ENCODE measurements around the gene EYA4. TPM values are rescaled to one million over a fixed set of nuclear protein-coding genes. Genes with fewer than 3 reads are reported as not detected.

EYA4 gene
- total RNA-seq, 3 donors from 2014 or later, result 0.33 to 4.2 (median 0.44) TPM

DNA sequence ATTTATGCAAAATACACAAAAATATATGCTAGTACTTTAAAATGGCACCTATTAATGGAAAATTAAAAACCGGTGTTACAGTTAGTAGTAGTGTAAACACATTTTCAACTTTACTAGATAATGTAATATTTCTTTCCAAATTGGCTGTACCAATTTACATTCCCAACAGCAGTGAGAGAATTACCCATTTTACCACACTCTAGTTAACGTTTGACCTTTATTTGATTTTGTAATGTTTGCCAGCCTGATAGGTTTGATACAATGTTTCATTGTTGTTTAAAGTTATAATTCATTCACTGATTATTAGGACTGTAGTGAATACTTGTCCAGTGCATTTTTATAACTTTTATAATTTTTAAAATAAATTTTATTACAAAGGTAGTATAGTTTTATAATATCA lies 182.1 kb downstream of the EYA4 start:
- no peak overlapping the region for H3K27ac ChIP-seq
- no peaks in the 10 kb centered on the region for H3K36me3 ChIP-seq
- no peaks in the 10 kb centered on the region for H3K4me1 ChIP-seq
- H3K4me3 ChIP-seq, result no peak overlapping the region
- no peaks in the 10 kb centered on the region for H3K9me3 ChIP-seq
- no peaks in the 10 kb centered on the region for H3K27me3 ChIP-seq
- no peak for TF ChIP-seq POLR2AphosphoS5 (IDR thresholded peaks at IDR 0.05)
- TF ChIP-seq, protein P1, sequence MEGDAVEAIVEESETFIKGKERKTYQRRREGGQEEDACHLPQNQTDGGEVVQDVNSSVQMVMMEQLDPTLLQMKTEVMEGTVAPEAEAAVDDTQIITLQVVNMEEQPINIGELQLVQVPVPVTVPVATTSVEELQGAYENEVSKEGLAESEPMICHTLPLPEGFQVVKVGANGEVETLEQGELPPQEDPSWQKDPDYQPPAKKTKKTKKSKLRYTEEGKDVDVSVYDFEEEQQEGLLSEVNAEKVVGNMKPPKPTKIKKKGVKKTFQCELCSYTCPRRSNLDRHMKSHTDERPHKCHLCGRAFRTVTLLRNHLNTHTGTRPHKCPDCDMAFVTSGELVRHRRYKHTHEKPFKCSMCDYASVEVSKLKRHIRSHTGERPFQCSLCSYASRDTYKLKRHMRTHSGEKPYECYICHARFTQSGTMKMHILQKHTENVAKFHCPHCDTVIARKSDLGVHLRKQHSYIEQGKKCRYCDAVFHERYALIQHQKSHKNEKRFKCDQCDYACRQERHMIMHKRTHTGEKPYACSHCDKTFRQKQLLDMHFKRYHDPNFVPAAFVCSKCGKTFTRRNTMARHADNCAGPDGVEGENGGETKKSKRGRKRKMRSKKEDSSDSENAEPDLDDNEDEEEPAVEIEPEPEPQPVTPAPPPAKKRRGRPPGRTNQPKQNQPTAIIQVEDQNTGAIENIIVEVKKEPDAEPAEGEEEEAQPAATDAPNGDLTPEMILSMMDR (IDR thresholded peaks at IDR 0.05), result no peak
- no peak for TF ChIP-seq POLR2A (IDR thresholded peaks at IDR 0.05)
- DNase-seq (ENCODE audit: low spot score in 2 of 2), result no peak
- intact Hi-C loops (cut with DNase I; ENCODE audit: low total_unique reads), result no loop called here

DNA sequence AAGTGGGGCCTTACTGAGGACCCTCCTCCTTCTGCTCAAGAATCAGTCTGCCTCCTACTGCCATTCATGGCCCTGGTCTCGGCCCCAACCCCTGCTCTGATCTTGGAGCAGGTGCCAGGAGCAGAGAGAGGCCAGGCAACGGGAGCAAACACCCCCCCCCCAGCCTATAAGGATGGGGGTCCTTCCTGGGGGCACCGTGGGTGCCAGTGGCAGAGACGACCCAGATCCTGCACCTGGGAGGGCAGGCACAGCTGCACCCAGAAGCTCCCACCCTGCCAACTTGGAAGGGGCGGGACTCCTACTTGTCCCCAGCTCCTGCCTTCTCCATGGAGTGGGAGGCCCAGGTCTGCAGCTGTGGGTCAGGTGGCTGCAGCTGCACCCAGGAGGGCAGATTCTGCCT lies 183.2 kb downstream of the EYA4 start:
- DNase-seq (ENCODE audit: low spot score in 2 of 2), result no peak
- no peaks in the 10 kb centered on the region for H3K36me3 ChIP-seq
- no peak overlapping the region for H3K27ac ChIP-seq
- H3K4me3 ChIP-seq, result no peak overlapping the region
- TF ChIP-seq POLR2A (IDR thresholded peaks at IDR 0.05) (no peak), POLR2AphosphoS5 (IDR thresholded peaks at IDR 0.05) (no peak)
- TF ChIP-seq, protein P1 (IDR thresholded peaks at IDR 0.05), result no peak
- intact Hi-C loops (cut with DNase I; ENCODE audit: low total_unique reads), result no loop called here
- H3K27me3 ChIP-seq, result no peaks in the 10 kb centered on the region
- H3K9me3 ChIP-seq, result no peaks in the 10 kb centered on the region
- no peaks in the 10 kb centered on the region for H3K4me1 ChIP-seq

DNA sequence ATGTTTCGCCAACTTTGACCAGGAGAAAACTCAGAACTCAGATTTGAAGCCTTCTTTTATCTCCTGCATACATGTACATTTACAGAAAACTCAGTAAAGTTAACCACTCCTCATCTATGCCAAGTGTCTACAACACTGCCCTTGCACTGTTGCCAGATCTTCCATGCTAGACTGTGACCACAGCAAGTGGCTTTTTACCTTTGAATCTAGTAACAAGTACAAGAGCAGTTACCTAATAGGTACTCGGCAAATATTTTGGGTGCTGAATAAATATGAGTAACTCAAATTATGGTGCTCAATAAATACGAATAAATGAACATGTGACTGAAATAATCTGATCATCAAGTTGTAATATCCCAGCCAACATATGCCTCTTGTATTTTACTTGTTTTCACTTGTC lies 184.9 kb downstream of the EYA4 start:
- TF ChIP-seq POLR2A (IDR thresholded peaks at IDR 0.05) (no peak), POLR2AphosphoS5 (IDR thresholded peaks at IDR 0.05) (no peak)
- TF ChIP-seq, protein P1 (IDR thresholded peaks at IDR 0.05), result no peak
- H3K27me3 ChIP-seq, result no peaks in the 10 kb centered on the region
- DNase-seq (ENCODE audit: low spot score in 2 of 2), result no peak
- intact Hi-C loops (cut with DNase I; ENCODE audit: low total_unique reads), result no loop called here
- no peak overlapping the region for H3K27ac ChIP-seq
- H3K4me3 ChIP-seq, result no peak overlapping the region
- no peaks in the 10 kb centered on the region for H3K4me1 ChIP-seq
- H3K9me3 ChIP-seq, result no peaks in the 10 kb centered on the region
- no peaks in the 10 kb centered on the region for H3K36me3 ChIP-seq

DNA sequence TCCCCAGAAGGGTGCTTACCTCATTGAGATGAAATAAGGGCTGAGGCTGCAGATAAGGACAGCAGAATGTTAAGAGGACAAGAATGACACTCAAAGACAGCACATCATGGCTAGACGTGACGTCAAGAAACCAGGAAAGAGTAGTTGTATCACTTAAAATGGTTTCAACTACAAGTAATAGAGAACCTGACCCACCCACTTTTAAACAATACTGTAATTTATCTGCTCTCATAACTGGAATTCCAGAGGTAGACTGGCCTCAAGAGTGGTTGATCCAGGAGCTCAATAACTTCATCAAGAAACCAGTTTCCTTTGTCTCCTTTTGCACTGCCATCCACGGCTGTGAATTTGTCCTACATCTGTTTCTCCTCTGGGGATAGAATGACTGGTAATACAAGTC lies 187.1 kb downstream of the EYA4 start:
- H3K9me3 ChIP-seq, result no peaks in the 10 kb centered on the region
- no peak overlapping the region for H3K4me3 ChIP-seq
- H3K4me1 ChIP-seq, result no peaks in the 10 kb centered on the region
- H3K27me3 ChIP-seq, result no peaks in the 10 kb centered on the region
- H3K27ac ChIP-seq, result no peak overlapping the region
- intact Hi-C loops (cut with DNase I; ENCODE audit: low total_unique reads), result no loop called here
- TF ChIP-seq POLR2AphosphoS5 (IDR thresholded peaks at IDR 0.05), result no peak
- no peak for TF ChIP-seq POLR2A (IDR thresholded peaks at IDR 0.05)
- TF ChIP-seq, protein P1 (IDR thresholded peaks at IDR 0.05), result no peak
- H3K36me3 ChIP-seq, result no peaks in the 10 kb centered on the region
- no peak for DNase-seq (ENCODE audit: low spot score in 2 of 2)

DNA sequence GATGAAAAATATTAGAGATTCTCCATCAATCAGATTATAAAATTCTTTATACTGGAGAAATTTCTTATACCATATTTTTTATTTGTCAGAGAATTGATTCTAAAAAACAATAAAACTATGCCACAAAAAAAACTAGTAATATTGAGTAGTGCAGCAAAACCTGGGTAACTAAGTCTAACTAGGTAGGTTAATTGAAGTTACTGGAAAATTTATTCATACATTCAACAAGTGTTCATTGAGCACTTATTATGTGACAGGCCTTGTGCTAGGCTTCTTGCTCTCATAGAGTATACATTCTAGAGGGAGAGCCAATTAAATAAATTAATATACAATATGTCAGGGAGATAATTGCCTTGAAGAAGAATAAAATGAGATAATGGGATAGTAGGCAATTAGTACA lies 189.4 kb downstream of the EYA4 start:
- H3K4me3 ChIP-seq, result no peak overlapping the region
- TF ChIP-seq POLR2AphosphoS5 (IDR thresholded peaks at IDR 0.05) (no peak), POLR2A (IDR thresholded peaks at IDR 0.05) (no peak)
- TF ChIP-seq, protein P1 (IDR thresholded peaks at IDR 0.05), result no peak
- intact Hi-C loops (cut with DNase I; ENCODE audit: low total_unique reads), result no loop called here
- H3K27me3 ChIP-seq, result no peaks in the 10 kb centered on the region
- DNase-seq (ENCODE audit: low spot score in 2 of 2), result no peak
- no peak overlapping the region for H3K27ac ChIP-seq
- H3K36me3 ChIP-seq, result no peaks in the 10 kb centered on the region
- no peaks in the 10 kb centered on the region for H3K4me1 ChIP-seq
- no peaks in the 10 kb centered on the region for H3K9me3 ChIP-seq

All from breast epithelium (tissue), 4 donors.